ENCODE results near the gene PTX4.
"Not testable (repeated sequence)": the region's sequence is repeated elsewhere in the genome, so short reads cannot be mapped to it uniquely, and the experiment has no call there.

Gene PTX4

DNA sequence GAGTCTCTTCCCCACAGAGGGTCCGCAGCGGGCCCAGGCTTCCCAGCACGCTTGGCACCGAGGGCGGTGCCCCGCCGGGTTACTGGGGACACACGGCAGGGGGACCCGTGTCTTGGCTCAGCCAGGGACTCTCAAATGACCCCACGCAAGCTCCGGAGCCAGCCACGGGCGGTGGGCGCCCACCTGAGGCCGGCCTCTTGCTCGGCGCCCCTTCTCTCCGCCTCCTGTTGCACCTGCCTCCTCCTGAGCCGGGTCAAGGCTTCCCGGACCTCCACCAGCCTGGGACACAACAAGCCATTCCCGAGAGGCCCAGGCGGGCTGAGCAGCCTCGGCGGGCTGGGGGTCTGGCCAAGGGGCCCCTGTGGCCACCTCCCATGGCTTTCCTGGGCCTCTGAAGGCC is 46.0 kb downstream of the PTX4 start:
- Histone ChIP-seq H3K27ac (no peak overlapping the region), H3K9me3 (ENCODE audit: severe bottlenecking) (no peaks in the 10 kb centered on the region), H3K27me3 (ENCODE audit: insufficient read depth, low read depth, severe bottlenecking) (no peaks in the 10 kb centered on the region), H3K36me3 (peaks cover 10% of the 10 kb centered on the region), H3K4me3 (ENCODE audit: low read depth, low read length) (no peak overlapping the region)
- TF ChIP-seq, protein P1, sequence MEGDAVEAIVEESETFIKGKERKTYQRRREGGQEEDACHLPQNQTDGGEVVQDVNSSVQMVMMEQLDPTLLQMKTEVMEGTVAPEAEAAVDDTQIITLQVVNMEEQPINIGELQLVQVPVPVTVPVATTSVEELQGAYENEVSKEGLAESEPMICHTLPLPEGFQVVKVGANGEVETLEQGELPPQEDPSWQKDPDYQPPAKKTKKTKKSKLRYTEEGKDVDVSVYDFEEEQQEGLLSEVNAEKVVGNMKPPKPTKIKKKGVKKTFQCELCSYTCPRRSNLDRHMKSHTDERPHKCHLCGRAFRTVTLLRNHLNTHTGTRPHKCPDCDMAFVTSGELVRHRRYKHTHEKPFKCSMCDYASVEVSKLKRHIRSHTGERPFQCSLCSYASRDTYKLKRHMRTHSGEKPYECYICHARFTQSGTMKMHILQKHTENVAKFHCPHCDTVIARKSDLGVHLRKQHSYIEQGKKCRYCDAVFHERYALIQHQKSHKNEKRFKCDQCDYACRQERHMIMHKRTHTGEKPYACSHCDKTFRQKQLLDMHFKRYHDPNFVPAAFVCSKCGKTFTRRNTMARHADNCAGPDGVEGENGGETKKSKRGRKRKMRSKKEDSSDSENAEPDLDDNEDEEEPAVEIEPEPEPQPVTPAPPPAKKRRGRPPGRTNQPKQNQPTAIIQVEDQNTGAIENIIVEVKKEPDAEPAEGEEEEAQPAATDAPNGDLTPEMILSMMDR (IDR thresholded peaks at IDR 0.05; ENCODE audit: low read depth, low read length), result no peak
- DNase-seq, result no peak

DNA sequence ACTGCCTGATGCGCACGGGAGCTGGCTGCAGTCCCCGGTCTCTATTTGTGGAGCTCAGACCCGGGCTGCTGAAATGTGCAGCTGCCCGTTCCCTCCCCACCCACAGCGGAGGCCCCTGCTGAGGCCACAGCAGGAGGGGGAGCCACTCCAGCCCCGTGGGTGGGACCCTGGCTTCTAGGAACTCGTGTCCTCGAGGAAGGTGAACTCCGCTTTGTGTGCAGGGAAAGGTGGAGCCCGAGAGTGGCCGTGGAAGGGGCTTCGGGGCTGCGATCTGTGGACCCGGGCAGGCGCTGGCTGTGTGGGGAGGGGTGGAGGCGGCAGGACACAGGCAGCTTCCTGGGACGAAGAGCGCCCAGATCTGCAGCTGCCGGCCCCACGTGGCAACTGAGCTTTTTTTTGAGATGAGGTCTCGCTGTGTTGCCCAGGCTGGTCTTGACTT is 47.3 kb downstream of the PTX4 start:
- H3K36me3 ChIP-seq, result peaks cover 5% of the 10 kb centered on the region
- TF ChIP-seq, protein P1 (IDR thresholded peaks at IDR 0.05; ENCODE audit: low read depth, low read length), result no peak
- no peaks in the 10 kb centered on the region for H3K9me3 ChIP-seq (ENCODE audit: severe bottlenecking)
- no peak for DNase-seq
- no peaks in the 10 kb centered on the region for H3K27me3 ChIP-seq (ENCODE audit: insufficient read depth, low read depth, severe bottlenecking)
- no peak overlapping the region for H3K27ac ChIP-seq
- no peak overlapping the region for H3K4me3 ChIP-seq (ENCODE audit: low read depth, low read length)

DNA sequence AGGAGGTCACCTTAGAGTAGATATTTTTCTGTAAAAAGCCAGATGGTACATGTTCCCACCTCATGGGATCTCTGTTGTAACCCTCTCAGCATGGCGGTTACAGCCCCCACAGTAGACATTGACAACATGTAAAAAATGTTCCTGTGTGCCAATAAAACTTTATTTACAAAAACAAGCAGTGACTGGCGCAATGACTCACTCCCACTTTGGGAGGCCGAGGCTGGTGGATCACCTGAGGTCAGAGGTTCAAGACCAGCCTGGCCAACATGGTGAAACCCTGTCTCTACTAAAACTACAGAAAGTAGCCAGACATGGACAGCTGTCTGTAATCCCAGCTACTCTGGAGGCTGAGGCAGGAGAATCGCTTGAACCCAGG is 49.1 kb downstream of the PTX4 start:
- not testable (repeated sequence) for H3K4me3 ChIP-seq (ENCODE audit: low read depth, low read length); H3K27me3 ChIP-seq (ENCODE audit: insufficient read depth, low read depth, severe bottlenecking); DNase-seq; H3K36me3 ChIP-seq; H3K27ac ChIP-seq; H3K9me3 ChIP-seq (ENCODE audit: severe bottlenecking)

DNA sequence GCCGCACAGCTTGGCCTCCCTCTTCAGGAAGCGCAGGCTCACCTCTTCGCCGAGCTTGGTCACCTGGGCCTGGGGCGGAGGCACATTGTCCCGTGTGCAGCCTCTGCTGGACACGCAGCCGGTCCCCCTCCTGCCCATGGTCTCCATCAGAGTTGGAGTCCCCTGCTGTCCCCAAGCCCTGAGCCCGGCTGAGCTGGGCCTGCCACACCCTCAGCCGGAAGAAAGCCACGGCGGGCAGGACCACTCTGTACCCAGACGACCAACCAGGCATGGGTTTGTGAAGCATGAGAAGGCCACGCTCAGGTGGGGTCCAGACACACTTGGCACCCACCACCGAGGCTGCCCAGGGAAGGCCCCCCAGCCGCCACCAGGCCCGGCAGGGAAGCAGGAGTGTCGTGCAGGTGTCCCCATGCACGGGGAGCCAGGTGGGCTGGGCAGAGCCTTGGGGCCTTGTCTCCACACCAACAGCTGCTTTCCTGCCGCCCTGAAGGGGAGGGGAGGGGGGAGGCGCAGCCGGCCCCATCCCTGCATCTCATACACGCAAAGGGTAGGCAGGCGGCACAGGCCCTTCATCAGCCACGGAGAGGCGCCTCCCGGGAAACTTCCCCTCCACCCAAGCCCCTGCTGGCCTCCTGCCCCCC is 49.6 kb downstream of the PTX4 start:
- no peak overlapping the region for H3K27ac ChIP-seq
- TF ChIP-seq, protein P1 (IDR thresholded peaks at IDR 0.05; ENCODE audit: low read depth, low read length), result no peak
- DNase-seq, result no peak

DNA sequence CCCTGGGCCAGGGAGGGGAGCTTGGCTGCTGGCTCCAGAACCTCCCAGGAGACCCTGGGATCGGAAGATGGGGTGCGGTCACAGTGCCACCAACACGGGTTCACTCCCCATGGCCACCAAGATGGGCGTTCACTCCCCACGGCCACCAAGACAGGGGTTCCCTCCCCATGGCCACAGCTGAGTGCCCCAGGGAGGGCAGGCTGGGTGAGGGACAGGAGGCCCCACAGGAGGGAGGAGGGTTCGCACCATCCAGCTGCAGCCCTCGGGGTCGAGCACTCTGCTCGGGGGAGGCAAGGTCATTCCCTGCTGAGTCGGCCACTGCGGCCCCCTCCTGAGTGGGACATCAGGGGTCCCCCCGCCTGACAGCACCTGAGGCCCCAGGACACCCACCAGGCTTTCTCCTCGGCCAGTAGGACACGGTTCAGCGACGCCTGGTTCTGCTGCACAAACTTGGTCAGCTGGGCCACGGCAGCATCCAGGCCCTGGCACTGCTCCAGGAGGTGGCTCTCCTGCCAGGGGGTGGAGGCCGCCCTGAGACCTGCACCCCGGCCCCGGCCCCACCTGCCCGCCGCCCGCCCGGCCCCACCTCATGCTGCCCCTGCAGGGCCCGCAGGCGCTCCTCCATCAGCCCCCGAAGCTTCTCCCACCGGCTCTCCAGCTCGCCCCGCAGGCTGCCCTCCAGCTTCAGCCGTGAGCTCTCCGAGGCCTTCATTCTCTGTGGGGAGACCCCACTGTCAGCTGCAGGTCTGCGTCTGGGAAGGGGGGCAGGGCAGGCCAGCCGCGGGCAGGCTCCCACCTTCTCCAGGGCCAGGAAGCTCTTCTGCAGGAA is 50.3 kb downstream of the PTX4 start:
- no peak for DNase-seq
- Histone ChIP-seq H3K9me3 (ENCODE audit: severe bottlenecking) (no peaks in the 10 kb centered on the region), H3K27me3 (ENCODE audit: insufficient read depth, low read depth, severe bottlenecking) (no peaks in the 10 kb centered on the region), H3K4me3 (ENCODE audit: low read depth, low read length) (no peak overlapping the region), H3K36me3 (no peaks in the 10 kb centered on the region), H3K27ac (no peak overlapping the region)
- TF ChIP-seq, protein P1 (IDR thresholded peaks at IDR 0.05; ENCODE audit: low read depth, low read length), result no peak

More for the DNA sequence above, 49.6 kb downstream of the PTX4 start:
- Histone ChIP-seq H3K9me3 (ENCODE audit: severe bottlenecking) (no peaks in the 10 kb centered on the region), H3K4me3 (ENCODE audit: low read depth, low read length) (no peak overlapping the region), H3K36me3 (no peaks in the 10 kb centered on the region), H3K27me3 (ENCODE audit: insufficient read depth, low read depth, severe bottlenecking) (no peaks in the 10 kb centered on the region)

DNA sequence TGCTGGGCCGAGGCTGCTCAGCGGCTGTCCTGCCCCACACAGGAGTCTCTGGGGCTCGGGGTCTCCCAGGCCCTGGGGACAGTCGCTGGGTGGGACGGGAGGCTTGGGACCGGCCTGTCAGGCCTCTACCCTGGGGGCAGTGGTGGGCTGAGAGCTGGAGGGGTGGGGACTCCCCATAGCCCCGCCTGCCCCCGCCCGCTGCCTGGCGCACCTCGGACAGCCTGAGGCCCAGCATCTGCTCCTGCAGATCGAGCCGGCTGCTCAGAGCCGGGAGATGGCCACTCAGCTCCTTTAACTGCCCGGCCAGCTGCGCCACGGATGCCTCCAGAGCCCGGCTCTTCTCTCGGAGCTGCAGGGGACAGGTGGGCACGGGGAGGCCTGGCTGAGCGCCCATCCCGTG is 51.1 kb downstream of the PTX4 start:
- no peak for DNase-seq
- Histone ChIP-seq H3K9me3 (ENCODE audit: severe bottlenecking) (no peaks in the 10 kb centered on the region), H3K27ac (no peak overlapping the region), H3K27me3 (ENCODE audit: insufficient read depth, low read depth, severe bottlenecking) (no peaks in the 10 kb centered on the region), H3K36me3 (no peaks in the 10 kb centered on the region), H3K4me3 (ENCODE audit: low read depth, low read length) (no peak overlapping the region)
- TF ChIP-seq, protein P1 (IDR thresholded peaks at IDR 0.05; ENCODE audit: low read depth, low read length), result no peak
